ENCODE results near the gene FAR1.

- TF ChIP-seq FOXA1 (IDR thresholded peaks at IDR 0.05), result no peak
- no peak for TF ChIP-seq LEF1 (IDR thresholded peaks at IDR 0.05; ENCODE audit: borderline replicate concordance)
- TF ChIP-seq ELF4 (IDR thresholded peaks at IDR 0.05), result no peak
- TF ChIP-seq SP1 (IDR thresholded peaks at IDR 0.05), result no peak
- no peak for TF ChIP-seq NFRKB (IDR thresholded peaks at IDR 0.05)
- no peak for TF ChIP-seq L3MBTL2 (conservative IDR thresholded peaks at IDR 0.05)
- TF ChIP-seq TARDBP (IDR thresholded peaks at IDR 0.05), result no peak
- no peak for TF ChIP-seq ARNT (IDR thresholded peaks at IDR 0.05)
- no peak for TF ChIP-seq ZNF384 (IDR thresholded peaks at IDR 0.05)
- no peak for TF ChIP-seq SUZ12 (IDR thresholded peaks at IDR 0.05)
- no peak for TF ChIP-seq PKNOX1 (IDR thresholded peaks at IDR 0.05)
- no peak for TF ChIP-seq BHLHE40 (IDR thresholded peaks at IDR 0.05; ENCODE audit: borderline replicate concordance)
- no peak for TF ChIP-seq FOXK2 (IDR thresholded peaks at IDR 0.05)
- no peak for TF ChIP-seq HDGF (IDR thresholded peaks at IDR 0.05; ENCODE audit: borderline replicate concordance)
Measured at GRCh38 chr11:13778345-13778744, 109.9 kb downstream of the FAR1 start.

Measured in HEK293T (cell line).